ENCODE measurements around the gene RALGAPB. TPM values are rescaled to one million over a fixed set of nuclear protein-coding genes. Genes with fewer than 3 reads are reported as not detected.

RALGAPB gene
- polyA plus RNA-seq, 1 donor (not counting 4 experiments of a cell fraction or from before 2014, with no cell fraction given), result 23.8 TPM

- FAIRE-seq, result peak; percentile 32
Measured at GRCh38 chr20:38601216-38602184, 128.9 kb downstream of the RALGAPB start, which contains the start of gene ARHGAP40. Gene ARHGAP40 (plus strand): TSS chr20:38601809.

GRCh38 chr20:38602185-38602581 lies 129.5 kb downstream of the RALGAPB start:
- Histone ChIP-seq H3K27me3 (ENCODE audit: control insufficient read depth, extremely low read depth, insufficient read depth, low read length) (peaks cover 16% of the 10 kb centered on the region), H4K20me1 (ENCODE audit: control insufficient read depth, extremely low read depth, insufficient read depth, low read length) (no peaks in the 10 kb centered on the region), H3K9ac (ENCODE audit: control insufficient read depth, extremely low read depth, insufficient read depth, low read length) (no peak overlapping the region), H3K4me1 (ENCODE audit: control insufficient read depth, extremely low read depth, insufficient read depth, low read length) (peaks cover 12% of the 10 kb centered on the region), H2AFZ (ENCODE audit: control insufficient read depth, low read length) (peak overlapping the region; percentile 87), H3K9me3 (ENCODE audit: control insufficient read depth, low read depth, low read length) (no peaks in the 10 kb centered on the region), H3K4me3 (ENCODE audit: control insufficient read depth in 2 of 3, extremely low read depth in 1 of 3, insufficient read depth in 2 of 3, low read depth in 1 of 3, low read length in 3 of 3) (peak overlapping the region; percentile 48 to 63 (median 59)), H3K9me1 (ENCODE audit: control insufficient read depth, extremely low read depth, insufficient read depth, low read length) (no peaks in the 10 kb centered on the region), H3K27ac (ENCODE audit: control insufficient read depth, insufficient read depth, low read length) (no peak overlapping the region), H3K36me3 (ENCODE audit: control insufficient read depth in 2 of 2, extremely low read depth in 1 of 2, insufficient read depth in 2 of 2, low read length in 2 of 2) (no peaks in the 10 kb centered on the region), H3K4me2 (ENCODE audit: control insufficient read depth, extremely low read depth, insufficient read depth, low read depth, low read length) (peak overlapping the region; percentile 97), H3K79me2 (ENCODE audit: control insufficient read depth, insufficient read depth, low read length) (no peaks in the 10 kb centered on the region)
- dilution Hi-C loops (cut with MboI; ENCODE audit: extremely low pct_ligation_motif_present, low sequenced_read_pairs), result no loop called here
- no peak for TF ChIP-seq EZH2 (IDR thresholded peaks at IDR 0.05; ENCODE audit: low read length)
- no peak for TF ChIP-seq CTCF (optimal IDR thresholded peaks at IDR 0.05 in 1 of 3, IDR thresholded peaks at IDR 0.05 in 1 of 3, conservative IDR thresholded peaks at IDR 0.05 in 1 of 3; ENCODE audit: extremely low read depth in 1 of 3, insufficient read depth in 2 of 3, low read length in 3 of 3)
- FAIRE-seq, result no peak
- no peak for DNase-seq (ENCODE audit: low read depth, low spot score)

More at GRCh38 chr20:38601216-38602184, 128.9 kb downstream of the RALGAPB start, which contains the start of gene ARHGAP40:
- H3K9me1 ChIP-seq (ENCODE audit: control insufficient read depth, extremely low read depth, insufficient read depth, low read length), result no peaks in the 10 kb centered on the region
- no peaks in the 10 kb centered on the region for H3K79me2 ChIP-seq (ENCODE audit: control insufficient read depth, insufficient read depth, low read length)
- no peaks in the 10 kb centered on the region for H4K20me1 ChIP-seq (ENCODE audit: control insufficient read depth, extremely low read depth, insufficient read depth, low read length)
- no peak for DNase-seq (ENCODE audit: low read depth, low spot score)
- peak within 1 kb of the TSS; percentile 41 for H3K9ac ChIP-seq (ENCODE audit: control insufficient read depth, extremely low read depth, insufficient read depth, low read length)
- peak within 1 kb of the TSS; percentile 87 for H2AFZ ChIP-seq (ENCODE audit: control insufficient read depth, low read length)
- peak within 1 kb of the TSS; percentile 97 for H3K4me2 ChIP-seq (ENCODE audit: control insufficient read depth, extremely low read depth, insufficient read depth, low read depth, low read length)
- H3K9me3 ChIP-seq (ENCODE audit: control insufficient read depth, low read depth, low read length), result no peaks in the 10 kb centered on the region
- peak within 1 kb of the TSS; percentile 48 to 63 (median 59) for H3K4me3 ChIP-seq (ENCODE audit: control insufficient read depth in 2 of 3, extremely low read depth in 1 of 3, insufficient read depth in 2 of 3, low read depth in 1 of 3, low read length in 3 of 3)
- H3K27ac ChIP-seq (ENCODE audit: control insufficient read depth, insufficient read depth, low read length), result no peak within 1 kb of the TSS
- peaks cover 16% of the 10 kb centered on the region for H3K27me3 ChIP-seq (ENCODE audit: control insufficient read depth, extremely low read depth, insufficient read depth, low read length)
- TF ChIP-seq EZH2 (IDR thresholded peaks at IDR 0.05; ENCODE audit: low read length) (no peak), CTCF (optimal IDR thresholded peaks at IDR 0.05 in 1 of 3, IDR thresholded peaks at IDR 0.05 in 1 of 3, conservative IDR thresholded peaks at IDR 0.05 in 1 of 3; ENCODE audit: extremely low read depth in 1 of 3, insufficient read depth in 2 of 3, low read length in 3 of 3) (peak; percentile 41 to 63 (median 58))
- dilution Hi-C loops (cut with MboI; ENCODE audit: extremely low pct_ligation_motif_present, low sequenced_read_pairs), result no loop called here
- peaks cover 12% of the 10 kb centered on the region for H3K4me1 ChIP-seq (ENCODE audit: control insufficient read depth, extremely low read depth, insufficient read depth, low read length)
- H3K36me3 ChIP-seq (ENCODE audit: control insufficient read depth in 2 of 2, extremely low read depth in 1 of 2, insufficient read depth in 2 of 2, low read length in 2 of 2), result no peaks in the 10 kb centered on the region

Data from keratinocyte (primary cell).